H9 (cell line): Measurements from ENCODE around the gene LPCAT4. TPM values are rescaled to one million over a fixed set of nuclear protein-coding genes. Genes with fewer than 3 reads are reported as not detected.

Source experiments
- DNase-seq: peaks from one replicate; pipeline ENCODE4 v3.0.0-alpha.2; 2017
- H2AFZ ChIP-seq: one replicate; pipeline ENCODE4 v1.6.1; 2013; ENCODE audit warnings: mild to moderate bottlenecking, low read length, control low read depth, moderate library complexity
- H2AK5ac ChIP-seq: 2 replicates; pipeline ENCODE4 v1.6.1; 2013; ENCODE audit warnings: low read length, control low read depth, mixed read lengths; ENCODE audit not compliant: insufficient read length
- H2BK120ac ChIP-seq: one replicate; pipeline ENCODE4 v1.6.1; 2013; ENCODE audit warnings: low read depth, mild to moderate bottlenecking, low read length, control low read depth, inconsistent platforms; ENCODE audit not compliant: poor library complexity, severe bottlenecking
- H2BK12ac ChIP-seq: 2 replicates; pipeline ENCODE4 v1.6.1; 2013; ENCODE audit warnings: low read length, control low read depth, mixed read lengths, low read depth; ENCODE audit not compliant: insufficient read length
- H2BK15ac ChIP-seq: 2 replicates; pipeline ENCODE4 v1.6.1; 2013; ENCODE audit warnings: low read depth, low read length, control low read depth
- H2BK20ac ChIP-seq: one replicate; pipeline ENCODE4 v1.6.1; 2013; ENCODE audit warnings: low read depth, mild to moderate bottlenecking, low read length, control low read depth, inconsistent platforms; ENCODE audit not compliant: poor library complexity, severe bottlenecking
- H2BK5ac ChIP-seq: 2 replicates; pipeline ENCODE4 v1.6.1; 2013; ENCODE audit warnings: low read length, control low read depth, mixed read lengths; ENCODE audit not compliant: insufficient read length
- H3K14ac ChIP-seq: 2 replicates; pipeline ENCODE4 v1.6.1; 2013; ENCODE audit warnings: low read length, control low read depth; ENCODE audit not compliant: insufficient read depth
- H3K18ac ChIP-seq: 2 replicates; pipeline ENCODE4 v1.6.1; 2013; ENCODE audit warnings: low read depth, mild to moderate bottlenecking, mixed read lengths, low read length, control low read depth; ENCODE audit not compliant: insufficient read length
- H3K23ac ChIP-seq: 2 replicates; pipeline ENCODE4 v1.6.1; 2013; ENCODE audit warnings: low read length, control low read depth, mixed read lengths, low read depth; ENCODE audit not compliant: insufficient read length
- H3K23me2 ChIP-seq: 2 replicates; pipeline ENCODE4 v1.6.1; 2013; ENCODE audit warnings: low read depth, mild to moderate bottlenecking, mixed read lengths, low read length, control low read depth; ENCODE audit not compliant: insufficient read length, poor library complexity, severe bottlenecking
- H3K27ac ChIP-seq: 2 replicates; pipeline ENCODE4 v1.5.1; 2013; ENCODE audit warnings: low read length, control low read depth, mixed read lengths, low read depth; ENCODE audit not compliant: insufficient read length
- H3K27me3 ChIP-seq: 2 replicates; pipeline ENCODE4 v1.6.1; 2013; ENCODE audit warnings: low read length, control low read depth, inconsistent platforms; ENCODE audit not compliant: insufficient read depth
- H3K4ac ChIP-seq: 2 replicates; pipeline ENCODE4 v1.6.1; 2013; ENCODE audit warnings: low read depth, mild to moderate bottlenecking, control low read depth, inconsistent platforms, low read length, moderate library complexity
- H3K4me1 ChIP-seq: 2 replicates; pipeline ENCODE4 v1.6.1; 2013; ENCODE audit warnings: low read length, control low read depth, inconsistent platforms; ENCODE audit not compliant: insufficient read depth
- H3K4me2 ChIP-seq: 2 replicates; pipeline ENCODE4 v1.6.1; 2013; ENCODE audit warnings: low read length, control low read depth, mixed read lengths; ENCODE audit not compliant: insufficient read length, insufficient read depth
- H3K56ac ChIP-seq: 2 replicates; pipeline ENCODE4 v1.6.1; 2013; ENCODE audit warnings: low read depth, mild to moderate bottlenecking, mixed read lengths, low read length, control low read depth; ENCODE audit not compliant: insufficient read length
- H3K79me1 ChIP-seq: 2 replicates; pipeline ENCODE4 v1.6.1; 2013; ENCODE audit warnings: low read depth, mild to moderate bottlenecking, moderate library complexity, low read length, control low read depth, inconsistent platforms; ENCODE audit not compliant: insufficient read depth, poor library complexity, severe bottlenecking
- H3K79me2 ChIP-seq: 2 replicates; pipeline ENCODE4 v1.6.1; 2013; ENCODE audit warnings: low read length, control low read depth, inconsistent platforms; ENCODE audit not compliant: insufficient read depth
- H3K9ac ChIP-seq: 2 replicates; pipeline ENCODE4 v1.6.1; 2013; ENCODE audit warnings: low read length, control low read depth, mixed read lengths; ENCODE audit not compliant: insufficient read length; ENCODE audit errors: extremely low read depth
- H3K9me3 ChIP-seq: one replicate; pipeline ENCODE4 v1.6.1; 2013; ENCODE audit warnings: low read depth, low read length, inconsistent platforms; ENCODE audit not compliant: control insufficient read depth
- H3T11ph ChIP-seq: one replicate; pipeline ENCODE4 v1.6.1; 2013; ENCODE audit warnings: mild to moderate bottlenecking, low read length, control low read depth, inconsistent platforms
- H4K20me1 ChIP-seq: one replicate; pipeline ENCODE4 v1.6.1; 2013; ENCODE audit not compliant: control insufficient read depth, insufficient read length, insufficient read depth
- H4K5ac ChIP-seq: 2 replicates; pipeline ENCODE4 v1.6.1; 2013; ENCODE audit warnings: low read depth, mild to moderate bottlenecking, mixed read lengths, low read length, control low read depth; ENCODE audit not compliant: insufficient read length
- H4K8ac ChIP-seq: replicated peaks from 2 replicates; pipeline ENCODE4 v1.6.1; 2013; ENCODE audit warnings: low read length, control low read depth, mixed read lengths, low read depth; ENCODE audit not compliant: insufficient read length
- H4K91ac ChIP-seq: 2 replicates; pipeline ENCODE4 v1.6.1; 2013; ENCODE audit warnings: low read depth, mild to moderate bottlenecking, moderate library complexity, mixed read lengths, low read length, control low read depth; ENCODE audit not compliant: insufficient read length
- H3K27ac Mint-ChIP-seq, 3 experiments: 2 replicates in 2 of 3; 3 replicates in 1 of 3; pipeline ENCODE4 v1.8.0; 2020 to 2021; ENCODE audit warnings: mixed read lengths in 3 of 3, mild to moderate bottlenecking in 1 of 3, moderate library complexity in 1 of 3
- H3K27me3 Mint-ChIP-seq: 2 replicates; pipeline ENCODE4 v1.8.0; 2021; ENCODE audit warnings: low read depth, mild to moderate bottlenecking, moderate library complexity, mixed read lengths
- H3K36me3 Mint-ChIP-seq, 3 experiments: 2 replicates in 2 of 3; 3 replicates in 1 of 3; pipeline ENCODE4 v1.8.0; 2020 to 2021; ENCODE audit warnings: low read depth in 3 of 3, mixed read lengths in 3 of 3; ENCODE audit not compliant: insufficient read depth in 1 of 3
- H3K4me1 Mint-ChIP-seq, 2 experiments: 2 replicates each; pipeline ENCODE4 v1.8.0; 2020; ENCODE audit warnings: mixed read lengths in 2 of 2
- H3K4me3 Mint-ChIP-seq, 2 experiments: 2 replicates in 1 of 2; 3 replicates in 1 of 2; pipeline ENCODE4 v1.8.0; 2020 to 2021; ENCODE audit warnings: mild to moderate bottlenecking in 2 of 2, mixed read lengths in 2 of 2, moderate library complexity in 1 of 2
- H3K9me3 Mint-ChIP-seq, 2 experiments: 2 replicates in 1 of 2; 3 replicates in 1 of 2; pipeline ENCODE4 v1.8.0; 2020; ENCODE audit warnings: mild to moderate bottlenecking in 2 of 2, mixed read lengths in 2 of 2, moderate library complexity in 1 of 2
- WGBS: extraction: QIAGEN DNeasy Blood & Tissue Kit; methylation state at CpG from one replicate; pipeline ENCODE4 v1.1.7; 2013; ENCODE audit warnings: missing lambda C conversion rate, low lambda C conversion rate, mixed read lengths; ENCODE audit not compliant: insufficient read length; ENCODE audit errors: extremely low coverage; 5-methylcytosine and 5-hydroxymethylcytosine counted together
- total RNA-seq: library from RNA; stranded (reverse); gene quantifications from 2 replicates; pipeline ENCODE4 v1.2.1, GENCODE V29; 2021
- TF ChIP-seq, protein P1 (sequence below): fragments of 200-600 bp; sonication (generic); conservative IDR thresholded peaks from 3 replicates; pipeline ENCODE4 v1.8.0; 2021; ENCODE audit warnings: antibody characterized with exemption, mild to moderate bottlenecking

The LPCAT4 gene
- total RNA-seq, 1 experiment from 2014 or later = 71.1 TPM

DNA sequence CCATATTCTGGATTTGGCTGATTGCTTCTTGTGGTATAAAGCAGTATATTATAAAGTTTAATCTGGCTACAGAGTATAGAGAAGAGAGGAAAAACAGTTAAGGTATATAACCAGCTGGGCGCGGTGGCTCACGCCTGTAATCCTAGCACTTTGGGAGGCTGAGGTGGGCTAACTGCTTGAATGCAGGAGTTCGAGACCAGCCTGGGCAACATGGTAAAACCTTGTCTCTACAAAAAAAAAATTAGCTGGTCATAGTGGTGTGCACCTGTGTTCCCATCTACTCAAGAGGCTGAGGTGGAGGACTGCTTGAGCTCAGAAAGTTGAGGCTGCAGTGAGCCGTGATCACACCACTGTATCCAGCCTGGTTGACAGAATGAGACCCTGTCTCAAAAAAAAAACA is 36.7 kb downstream of the LPCAT4 start:
- Histone ChIP-seq H3K27ac (no peak overlapping the region), H3T11ph (no peak overlapping the region), H2AK5ac (no peak overlapping the region), H3K56ac (no peak overlapping the region), H3K23me2 (no peaks in the 10 kb centered on the region), H2BK120ac (no peak overlapping the region), H3K9ac (no peak overlapping the region), H2AFZ (no peak overlapping the region), H3K27me3 (no peaks in the 10 kb centered on the region), H4K91ac (no peak overlapping the region), H4K8ac (no peak overlapping the region), H3K9me3 (no peaks in the 10 kb centered on the region), H3K18ac (no peak overlapping the region), H3K4ac (no peak overlapping the region), H3K23ac (no peak overlapping the region), H4K5ac (no peak overlapping the region), H2BK20ac (no peak overlapping the region), H4K20me1 (no peaks in the 10 kb centered on the region), H2BK12ac (no peak overlapping the region), H2BK5ac (no peak overlapping the region), H3K79me2 (no peaks in the 10 kb centered on the region), H2BK15ac (no peak overlapping the region), H3K14ac (no peak overlapping the region), H3K4me1 (no peaks in the 10 kb centered on the region), H3K79me1 (no peaks in the 10 kb centered on the region), H3K4me2 (no peak overlapping the region)
- WGBS = no CpG with 5 or more reads among the region's 5 CpGs
- Mint-ChIP-seq H3K27ac (no peak overlapping the region), H3K27me3 (no peaks in the 10 kb centered on the region; the same call in 1 of the 2 replicates), H3K4me3 (no peak overlapping the region), H3K36me3 (no peaks in the 10 kb centered on the region), H3K4me1 (no peaks in the 10 kb centered on the region), H3K9me3 (no peaks in the 10 kb centered on the region)
- TF ChIP-seq, protein P1, sequence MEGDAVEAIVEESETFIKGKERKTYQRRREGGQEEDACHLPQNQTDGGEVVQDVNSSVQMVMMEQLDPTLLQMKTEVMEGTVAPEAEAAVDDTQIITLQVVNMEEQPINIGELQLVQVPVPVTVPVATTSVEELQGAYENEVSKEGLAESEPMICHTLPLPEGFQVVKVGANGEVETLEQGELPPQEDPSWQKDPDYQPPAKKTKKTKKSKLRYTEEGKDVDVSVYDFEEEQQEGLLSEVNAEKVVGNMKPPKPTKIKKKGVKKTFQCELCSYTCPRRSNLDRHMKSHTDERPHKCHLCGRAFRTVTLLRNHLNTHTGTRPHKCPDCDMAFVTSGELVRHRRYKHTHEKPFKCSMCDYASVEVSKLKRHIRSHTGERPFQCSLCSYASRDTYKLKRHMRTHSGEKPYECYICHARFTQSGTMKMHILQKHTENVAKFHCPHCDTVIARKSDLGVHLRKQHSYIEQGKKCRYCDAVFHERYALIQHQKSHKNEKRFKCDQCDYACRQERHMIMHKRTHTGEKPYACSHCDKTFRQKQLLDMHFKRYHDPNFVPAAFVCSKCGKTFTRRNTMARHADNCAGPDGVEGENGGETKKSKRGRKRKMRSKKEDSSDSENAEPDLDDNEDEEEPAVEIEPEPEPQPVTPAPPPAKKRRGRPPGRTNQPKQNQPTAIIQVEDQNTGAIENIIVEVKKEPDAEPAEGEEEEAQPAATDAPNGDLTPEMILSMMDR = no peak
- no peak for DNase-seq
